Kidney epithelial cell (primary cell): ENCODE data around the gene HIBADH. TPM values are rescaled to one million over a fixed set of nuclear protein-coding genes. Genes with fewer than 3 reads are reported as not detected.
"Not testable (repeated sequence)": the region's sequence is repeated elsewhere in the genome, so short reads cannot be mapped to it uniquely, and the experiment has no call there.

ENCODE experiments used
- DNase-seq: peaks from one replicate; pipeline ENCODE4 v3.0.0-alpha.2; 2010; ENCODE audit warnings: low read depth
- H3K27me3 ChIP-seq: 2 replicates; pipeline ENCODE4 v1.6.0; 2011; ENCODE audit warnings: low read length; ENCODE audit not compliant: control insufficient read depth, insufficient read depth
- H3K36me3 ChIP-seq: 2 replicates; pipeline ENCODE4 v1.5.1; 2011; ENCODE audit warnings: low read length; ENCODE audit not compliant: control insufficient read depth, insufficient read depth
- H3K4me3 ChIP-seq: 2 replicates; pipeline ENCODE4 v1.5.1; 2011; ENCODE audit warnings: low read depth, mild to moderate bottlenecking, control low read depth, low read length
- CTCF ChIP-seq: IDR thresholded peaks from 2 replicates; pipeline ENCODE4 v1.5.1; 2011; ENCODE audit warnings: mild to moderate bottlenecking, moderate library complexity, low read length, control low read depth, inconsistent platforms; ENCODE audit not compliant: insufficient read depth, poor library complexity, severe bottlenecking
- total RNA-seq: library from RNA; depleted of rRNA; stranded (reverse); fragments of >200 nt; gene quantifications from 2 replicates; pipeline ENCODE4 v1.2.3, GENCODE V29; 2015

The HIBADH gene
- total RNA-seq, 1 donor from 2014 or later: 44.3 TPM

GRCh38 chr7:27640884-27641574, 21.7 kb downstream of the HIBADH start:
- Histone ChIP-seq H3K36me3 (no peaks in the 10 kb centered on the region), H3K4me3 (no peak overlapping the region), H3K27me3 (no peaks in the 10 kb centered on the region)
- TF ChIP-seq CTCF: no peak
- DNase-seq: no peak

- no peaks in the 10 kb centered on the region for H3K36me3 ChIP-seq
- no peak for DNase-seq
- H3K27me3 ChIP-seq: no peaks in the 10 kb centered on the region
- no peak overlapping the region for H3K4me3 ChIP-seq
- no peak for TF ChIP-seq CTCF
Observed at GRCh38 chr7:27639851-27640250, 22.8 kb downstream of the HIBADH start.

- DNase-seq, H3K27me3 ChIP-seq, H3K36me3 ChIP-seq, H3K4me3 ChIP-seq: not testable (repeated sequence)
Observed at GRCh38 chr7:27639048-27639447, 23.6 kb downstream of the HIBADH start.

- no peaks in the 10 kb centered on the region for H3K27me3 ChIP-seq
- H3K4me3 ChIP-seq: no peak overlapping the region
- no peak for DNase-seq
- H3K36me3 ChIP-seq: no peaks in the 10 kb centered on the region
- TF ChIP-seq CTCF: no peak
Observed at GRCh38 chr7:27636326-27637006, 26.2 kb downstream of the HIBADH start.

GRCh38 chr7:27635728-27636127, 27.0 kb downstream of the HIBADH start:
- Histone ChIP-seq H3K27me3 (no peaks in the 10 kb centered on the region), H3K4me3 (no peak overlapping the region), H3K36me3 (no peaks in the 10 kb centered on the region)
- DNase-seq: no peak
- no peak for TF ChIP-seq CTCF

- no peak for DNase-seq
- Histone ChIP-seq H3K36me3 (no peaks in the 10 kb centered on the region), H3K27me3 (no peaks in the 10 kb centered on the region), H3K4me3 (no peak overlapping the region)
- no peak for TF ChIP-seq CTCF
Observed at GRCh38 chr7:27634671-27635493, 27.8 kb downstream of the HIBADH start.
